Ishikawa (cell line): ENCODE results near the gene PLCB1.

Experiments used
- EP300 ChIP-seq: IDR thresholded peaks from 2 replicates; pipeline ENCODE4 v1.6.1; 2012; ENCODE audit warnings: borderline replicate concordance
- TEAD4 ChIP-seq: IDR thresholded peaks from 2 replicates; pipeline ENCODE4 v1.6.1; 2012
- YY1 ChIP-seq: IDR thresholded peaks from 2 replicates; pipeline ENCODE4 v1.6.1; 2012; ENCODE audit warnings: low read depth
- ZBTB7A ChIP-seq: IDR thresholded peaks from 2 replicates; pipeline ENCODE4 v1.6.1; 2012; ENCODE audit warnings: low read depth

GRCh38 chr20:8834851-8835250, 702.8 kb downstream of the PLCB1 start:
- TF ChIP-seq YY1 (no peak), TEAD4 (no peak), ZBTB7A (no peak), EP300 (no peak)
